Measurements from ENCODE around the gene ADAM19. TPM values are rescaled to one million over a fixed set of nuclear protein-coding genes. Genes with fewer than 3 reads are reported as not detected.

The ADAM19 gene
- total RNA-seq, 2 experiments from 2014 or later = 24.2 to 103 TPM

- no peak overlapping the region for H3K4me3 ChIP-seq (ENCODE audit: low read depth, low read length, poor library complexity, severe bottlenecking)
- H3K79me2 ChIP-seq (ENCODE audit: insufficient read depth, low read depth, low read length) = no peaks in the 10 kb centered on the region
- H3K4me1 ChIP-seq (ENCODE audit: insufficient read depth, low read length, poor library complexity, severe bottlenecking) = no peaks in the 10 kb centered on the region
- H3K9me2 ChIP-seq (ENCODE audit: insufficient read depth, low read length) = no peaks in the 10 kb centered on the region
- TF ChIP-seq EZH2phosphoT487 (IDR thresholded peaks at IDR 0.05; ENCODE audit: borderline replicate concordance, low read depth, low read length) (no peak), CTCF (conservative IDR thresholded peaks at IDR 0.05; ENCODE audit: low read length) (no peak)
- ChIA-PET CTCF (ENCODE audit: unreplicated experiment) (no interaction called here), POLR2A (interaction anchor here (0.6 to 1.6 kb wide), 9 partner anchors 9 to 1755 kb away, joined by 3 to 6 read pairs (median 4); partner anchors contain the start of gene NIPAL4)
- no peaks in the 10 kb centered on the region for H4K20me1 ChIP-seq (ENCODE audit: insufficient read depth, low read length)
- H3K4me2 ChIP-seq (ENCODE audit: low read length) = no peak overlapping the region
- H3K36me3 ChIP-seq (ENCODE audit: insufficient read depth, low read length) = no peaks in the 10 kb centered on the region
- no peak overlapping the region for H2AFZ ChIP-seq (ENCODE audit: low read length)
- DNase-seq (ENCODE audit: low spot score) = no peak
- H3K27ac ChIP-seq (ENCODE audit: low read depth, low read length, poor library complexity, severe bottlenecking) = no peak overlapping the region
- BruUV-seq (replicated peaks) = no TSS peak
- H3K9me3 ChIP-seq (ENCODE audit: low read length) = no peaks in the 10 kb centered on the region
- intact Hi-C loops (cut with micrococcal nuclease; ENCODE audit: unreplicated experiment) = no loop called here
Observed at GRCh38 chr5:157450024-157450423, 125.6 kb downstream of the ADAM19 start.

DNA sequence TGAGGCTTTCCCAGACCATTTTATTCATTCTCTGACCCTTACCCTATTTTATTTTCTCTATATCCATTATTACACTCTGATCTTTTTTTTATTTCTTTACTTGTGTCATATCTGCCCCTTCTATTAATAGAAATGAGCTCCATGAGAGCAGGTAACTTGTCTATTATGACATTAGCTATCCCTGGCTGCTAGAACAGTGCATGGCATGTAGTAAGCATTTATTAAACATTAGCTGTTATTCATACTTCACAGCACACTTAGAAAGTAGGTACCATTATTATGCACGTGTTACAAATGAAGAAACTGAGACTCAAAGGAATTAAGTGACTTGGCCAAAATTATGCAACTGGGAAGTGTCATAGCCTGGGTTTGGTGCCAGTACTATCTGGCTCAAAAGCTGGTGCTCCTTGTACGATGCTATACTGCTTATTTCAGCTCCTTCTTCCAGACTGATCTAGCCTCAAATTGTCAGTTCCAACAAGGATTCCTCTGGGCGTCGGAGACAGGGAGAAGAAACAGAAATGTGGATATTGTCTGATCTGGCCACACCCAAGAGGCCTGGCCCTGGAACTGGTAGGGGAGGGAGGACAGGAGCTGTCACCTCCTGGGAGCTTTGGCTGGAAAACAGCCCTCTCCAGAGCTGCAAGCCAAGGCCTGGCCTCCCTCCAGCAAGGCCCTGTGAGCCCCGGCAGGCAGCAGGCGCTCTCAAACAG lies 126.4 kb downstream of the ADAM19 start:
- POLR2A ChIA-PET = interaction anchor here (0.6 to 1.6 kb wide), 9 partner anchors 9 to 1756 kb away, joined by 3 to 5 read pairs (median 4); no protein-coding TSS in a partner anchor

More for the DNA sequence above, 126.4 kb downstream of the ADAM19 start:
- Histone ChIP-seq H3K79me2 (ENCODE audit: insufficient read depth, low read depth, low read length) (no peaks in the 10 kb centered on the region), H3K4me3 (ENCODE audit: low read depth, low read length, poor library complexity, severe bottlenecking) (no peak overlapping the region), H3K27ac (ENCODE audit: low read depth, low read length, poor library complexity, severe bottlenecking) (no peak overlapping the region), H3K36me3 (ENCODE audit: insufficient read depth, low read length) (no peaks in the 10 kb centered on the region), H3K4me2 (ENCODE audit: low read length) (no peak overlapping the region), H3K4me1 (ENCODE audit: insufficient read depth, low read length, poor library complexity, severe bottlenecking) (no peaks in the 10 kb centered on the region), H3K9me2 (ENCODE audit: insufficient read depth, low read length) (no peaks in the 10 kb centered on the region), H2AFZ (ENCODE audit: low read length) (no peak overlapping the region), H4K20me1 (ENCODE audit: insufficient read depth, low read length) (no peaks in the 10 kb centered on the region), H3K9me3 (ENCODE audit: low read length) (no peaks in the 10 kb centered on the region)
- intact Hi-C loops (cut with micrococcal nuclease; ENCODE audit: unreplicated experiment) = no loop called here
- CTCF ChIA-PET (ENCODE audit: unreplicated experiment) = interaction anchor here (0.6 kb wide), 1 partner anchor 1476 kb away, joined by 4 read pairs; no protein-coding TSS in a partner anchor
- no TSS peak for BruUV-seq (replicated peaks)
- TF ChIP-seq EZH2phosphoT487 (IDR thresholded peaks at IDR 0.05; ENCODE audit: borderline replicate concordance, low read depth, low read length) = no peak
- TF ChIP-seq CTCF (conservative IDR thresholded peaks at IDR 0.05; ENCODE audit: low read length) = no peak
- no peak for DNase-seq (ENCODE audit: low spot score)
